Thoracic aorta (tissue), 2 donors: ENCODE data around the gene SERAC1. TPM values are rescaled to one million over a fixed set of nuclear protein-coding genes. Genes with fewer than 3 reads are reported as not detected.
"Not testable (repeated sequence)": the region's sequence is repeated elsewhere in the genome, so short reads cannot be mapped to it uniquely, and the experiment has no call there.

Experiments
- ATAC-seq: fragments of 150-250 bp; one replicate; pipeline ENCODE4 v1.8.0; 2017; ENCODE audit warnings: low read depth; ENCODE audit not compliant: insufficient number of reproducible peaks, low FRiP score
- DNase-seq: peaks from one replicate; pipeline ENCODE4 v3.0.0-alpha.2; 2020; ENCODE audit warnings: low spot score
- H3K27ac ChIP-seq, 2 donors: fragments of 200-600 bp; sonication (generic); 1 replicate in 1 of 2; 2 replicates in 1 of 2; pipeline ENCODE4 v1.5.1; 2016; ENCODE audit warnings: mild to moderate bottlenecking in 2 of 2, moderate library complexity in 2 of 2
- H3K27me3 ChIP-seq: fragments of 200-600 bp; sonication (generic); replicated peaks from 2 replicates; pipeline ENCODE4 v1.6.0; 2016; ENCODE audit warnings: mild to moderate bottlenecking; ENCODE audit not compliant: insufficient read depth
- H3K36me3 ChIP-seq: fragments of 200-600 bp; sonication (generic); one replicate; pipeline ENCODE4 v1.5.1; 2016
- H3K4me1 ChIP-seq, 2 donors: fragments of 200-600 bp; sonication (generic); 1 replicate in 1 of 2; 2 replicates in 1 of 2; pipeline versions ENCODE4 v1.5.1 to v1.6.0; 2016; ENCODE audit warnings: low read depth in 2 of 2, mild to moderate bottlenecking in 1 of 2; ENCODE audit not compliant: control insufficient read depth in 1 of 2
- H3K4me3 ChIP-seq: fragments of 200-600 bp; sonication (generic); 2 replicates; pipeline ENCODE4 v1.5.1; 2016; ENCODE audit warnings: mild to moderate bottlenecking
- H3K9me3 ChIP-seq: fragments of 200-600 bp; sonication (generic); 2 replicates; pipeline ENCODE4 v1.5.1; 2016
- total RNA-seq, 2 donors: library from RNA; depleted of rRNA; stranded (reverse); fragments of >200 nt; gene quantifications; one replicate each; pipeline versions ENCODE4 v1.1.0 to v1.2.3, GENCODE V29; 2016
- TF ChIP-seq, protein P1 (sequence below): fragments of 200-600 bp; sonication (generic); IDR thresholded peaks from one replicate; pipeline ENCODE4 v1.5.1; 2019; ENCODE audit warnings: antibody characterized with exemption

SERAC1 gene
- total RNA-seq, 2 donors from 2014 or later = 16.5 to 21.8 TPM

DNA sequence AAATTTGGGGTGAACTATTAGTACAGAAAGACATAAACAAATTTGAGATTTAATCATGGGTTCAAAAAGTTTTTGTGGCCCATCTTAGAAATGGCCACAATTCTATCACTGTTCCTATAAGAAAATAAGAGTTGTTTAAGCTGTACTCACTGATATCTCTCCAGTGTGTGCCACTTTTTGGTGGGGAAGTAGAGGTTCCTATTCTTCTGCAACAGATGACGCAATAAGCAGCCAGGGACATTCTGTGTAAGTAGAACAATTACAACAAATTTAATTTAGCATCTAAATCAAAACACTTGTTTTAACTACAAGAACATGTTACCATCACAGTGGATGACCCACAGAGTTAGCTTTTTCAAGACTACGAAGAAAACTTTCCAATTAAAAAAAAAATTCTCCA lies 9.9 kb downstream of the SERAC1 start:
- DNase-seq (no peak), ATAC-seq (no peak)
- Histone ChIP-seq H3K4me3 (no peak overlapping the region), H3K36me3 (peaks cover 7% of the 10 kb centered on the region), H3K27me3 (no peaks in the 10 kb centered on the region), H3K4me1 (peaks cover 9 to 18% of the 10 kb centered on the region in 2 donors), H3K27ac (no peak overlapping the region), H3K9me3 (no peaks in the 10 kb centered on the region)
- TF ChIP-seq, protein P1, sequence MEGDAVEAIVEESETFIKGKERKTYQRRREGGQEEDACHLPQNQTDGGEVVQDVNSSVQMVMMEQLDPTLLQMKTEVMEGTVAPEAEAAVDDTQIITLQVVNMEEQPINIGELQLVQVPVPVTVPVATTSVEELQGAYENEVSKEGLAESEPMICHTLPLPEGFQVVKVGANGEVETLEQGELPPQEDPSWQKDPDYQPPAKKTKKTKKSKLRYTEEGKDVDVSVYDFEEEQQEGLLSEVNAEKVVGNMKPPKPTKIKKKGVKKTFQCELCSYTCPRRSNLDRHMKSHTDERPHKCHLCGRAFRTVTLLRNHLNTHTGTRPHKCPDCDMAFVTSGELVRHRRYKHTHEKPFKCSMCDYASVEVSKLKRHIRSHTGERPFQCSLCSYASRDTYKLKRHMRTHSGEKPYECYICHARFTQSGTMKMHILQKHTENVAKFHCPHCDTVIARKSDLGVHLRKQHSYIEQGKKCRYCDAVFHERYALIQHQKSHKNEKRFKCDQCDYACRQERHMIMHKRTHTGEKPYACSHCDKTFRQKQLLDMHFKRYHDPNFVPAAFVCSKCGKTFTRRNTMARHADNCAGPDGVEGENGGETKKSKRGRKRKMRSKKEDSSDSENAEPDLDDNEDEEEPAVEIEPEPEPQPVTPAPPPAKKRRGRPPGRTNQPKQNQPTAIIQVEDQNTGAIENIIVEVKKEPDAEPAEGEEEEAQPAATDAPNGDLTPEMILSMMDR = no peak

DNA sequence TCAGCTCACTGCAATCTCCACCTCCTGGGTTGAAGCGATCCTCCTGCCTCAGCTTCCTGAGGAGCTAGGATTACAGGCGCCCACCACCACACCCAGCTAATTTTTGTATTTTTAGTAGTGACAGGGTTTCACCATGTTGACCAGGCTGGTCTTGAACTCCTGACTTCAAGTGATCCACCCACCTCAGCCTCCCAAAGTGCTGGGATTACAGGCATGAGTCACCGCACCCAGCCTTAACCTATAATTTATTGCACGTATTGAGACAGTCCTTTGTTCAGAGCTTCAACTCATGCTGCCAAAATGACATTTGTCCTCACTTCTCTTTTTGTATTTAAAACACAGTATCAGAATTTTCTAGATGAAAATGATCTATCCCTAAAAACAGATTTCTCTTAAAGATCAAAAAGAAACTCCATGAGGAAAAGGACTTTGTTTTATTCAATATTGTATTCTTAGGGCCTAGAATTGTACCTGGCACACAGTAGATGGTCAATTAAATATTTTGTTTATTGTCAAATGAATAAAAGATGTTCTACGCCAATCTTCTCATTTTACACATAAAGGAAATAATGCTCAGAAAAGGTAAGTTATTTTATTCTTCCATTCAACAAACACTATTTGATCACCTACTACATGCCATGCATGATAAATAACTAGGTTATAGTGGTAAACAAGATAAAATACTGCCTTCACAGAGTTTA lies 10.8 kb downstream of the SERAC1 start:
- peaks cover 7% of the 10 kb centered on the region for H3K36me3 ChIP-seq
- ATAC-seq (no peak), DNase-seq (no peak)
- no peaks in the 10 kb centered on the region for H3K27me3 ChIP-seq
- no peaks in the 10 kb centered on the region for H3K9me3 ChIP-seq
- TF ChIP-seq, protein P1 = no peak
- H3K4me1 ChIP-seq = peaks cover 9 to 18% of the 10 kb centered on the region in 2 donors
- no peak overlapping the region for H3K4me3 ChIP-seq
- H3K27ac ChIP-seq = no peak overlapping the region

DNA sequence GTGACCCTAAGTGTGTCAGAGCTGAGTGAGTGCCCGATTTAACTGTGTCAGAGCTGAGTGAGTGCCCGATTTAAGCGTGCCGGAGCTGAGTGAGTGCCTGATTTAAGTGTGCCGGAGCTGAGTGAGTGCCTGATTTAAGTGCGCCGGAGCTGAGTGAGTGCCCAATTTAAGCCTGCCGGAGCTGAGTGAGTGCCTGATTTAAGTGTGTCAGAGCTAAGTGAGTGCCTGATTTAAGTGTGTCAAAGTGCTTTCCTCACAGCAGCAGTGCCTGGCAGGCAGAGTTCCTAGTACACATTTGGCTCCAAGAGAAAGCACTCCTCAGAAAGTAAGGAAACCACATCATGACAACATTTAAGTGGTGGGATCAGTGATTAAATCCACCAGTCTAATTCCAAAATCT lies 13.2 kb downstream of the SERAC1 start:
- no peak for ATAC-seq
- DNase-seq = no peak

DNA sequence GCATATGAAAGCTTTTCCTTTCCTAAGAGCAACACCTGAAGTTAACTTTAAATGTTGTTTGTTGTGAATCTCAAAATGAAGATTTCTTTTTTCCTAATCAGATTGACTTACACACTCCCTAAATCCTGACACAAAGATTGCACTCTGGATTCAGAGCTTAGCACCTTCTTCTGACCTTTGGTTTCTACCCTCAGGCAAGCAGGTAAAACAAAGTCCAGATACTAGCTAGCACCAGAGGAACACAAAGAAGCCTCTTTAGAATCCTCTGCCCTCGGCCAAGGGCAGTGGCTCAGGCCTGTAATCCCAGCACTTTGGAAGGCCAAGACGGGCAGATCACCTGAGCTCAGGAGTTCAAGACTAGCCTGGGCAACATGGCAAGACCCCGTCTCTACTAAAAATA lies 14.5 kb downstream of the SERAC1 start:
- Histone ChIP-seq H3K4me1 (no peaks in the 10 kb centered on the region), H3K9me3 (no peaks in the 10 kb centered on the region), H3K27me3 (no peaks in the 10 kb centered on the region), H3K27ac (no peak overlapping the region), H3K4me3 (no peak overlapping the region), H3K36me3 (peaks cover 15% of the 10 kb centered on the region)
- TF ChIP-seq, protein P1 = no peak
- no peak for DNase-seq
- ATAC-seq = no peak

More for the DNA sequence above, 13.2 kb downstream of the SERAC1 start:
- TF ChIP-seq, protein P1 = no peak
- Histone ChIP-seq H3K9me3 (no peaks in the 10 kb centered on the region), H3K27ac (no peak overlapping the region), H3K4me1 (no peaks in the 10 kb centered on the region), H3K4me3 (no peak overlapping the region), H3K27me3 (no peaks in the 10 kb centered on the region), H3K36me3 (peaks cover 7% of the 10 kb centered on the region)

DNA sequence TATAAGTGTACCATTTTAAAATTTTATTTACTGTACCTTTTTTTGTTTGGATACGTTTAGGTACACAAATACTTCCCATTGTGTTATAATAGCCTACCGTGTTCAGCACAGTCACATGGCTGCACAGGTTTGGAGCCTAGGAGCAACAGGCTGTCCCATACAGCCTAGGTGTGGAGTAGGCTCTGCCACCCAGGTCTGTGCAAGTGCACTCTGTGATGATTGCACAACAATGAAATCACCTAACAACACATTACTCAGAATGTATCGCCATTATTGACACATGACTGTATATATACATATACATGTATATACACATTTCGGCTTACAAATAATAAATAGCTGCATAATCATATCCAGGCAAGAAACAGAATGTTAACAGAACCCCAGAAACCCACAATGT lies 15.4 kb downstream of the SERAC1 start:
- DNase-seq (no peak), ATAC-seq (no peak)
- H3K27me3 ChIP-seq = no peaks in the 10 kb centered on the region
- no peak overlapping the region for H3K4me3 ChIP-seq
- no peaks in the 10 kb centered on the region for H3K9me3 ChIP-seq
- H3K27ac ChIP-seq = no peak overlapping the region
- no peaks in the 10 kb centered on the region for H3K4me1 ChIP-seq
- peaks cover 15% of the 10 kb centered on the region for H3K36me3 ChIP-seq
- TF ChIP-seq, protein P1 = no peak

DNA sequence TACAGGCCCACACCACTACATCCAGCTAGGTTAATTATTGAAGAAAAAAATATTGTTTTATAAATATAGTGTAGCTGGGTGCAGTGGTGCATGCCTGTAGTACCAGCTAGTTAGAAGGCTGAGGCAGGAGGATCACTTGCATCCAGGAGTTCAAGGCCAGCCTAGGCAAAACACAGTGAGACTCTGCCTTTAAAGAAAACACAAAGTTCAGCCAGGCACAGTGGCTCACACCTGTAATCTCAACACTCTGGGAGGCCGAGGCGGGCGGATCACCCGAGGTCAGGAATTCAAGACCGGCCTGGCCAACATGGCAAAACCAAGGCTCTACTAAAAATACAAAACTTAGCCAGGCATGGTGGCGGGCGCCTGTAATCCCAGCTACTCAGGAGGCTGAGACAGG lies 16.0 kb downstream of the SERAC1 start:
- not testable (repeated sequence) for H3K27me3 ChIP-seq, ATAC-seq, H3K9me3 ChIP-seq, H3K27ac ChIP-seq, DNase-seq, H3K4me3 ChIP-seq, H3K4me1 ChIP-seq
- H3K36me3 ChIP-seq = peaks cover 13% of the 10 kb centered on the region
